C4-2B (cell line): ENCODE results near the gene SYT8.

Experiments
- H3K27ac ChIP-seq: fragments of 450-650 bp; 2 replicates; pipeline ENCODE4 v1.5.1; 2017
- CTCF ChIP-seq: fragments of 450-650 bp; conservative IDR thresholded peaks from 2 replicates; pipeline ENCODE4 v1.5.1; 2017; ENCODE audit warnings: mild to moderate bottlenecking
- ZFX ChIP-seq: fragments of 450-650 bp; IDR thresholded peaks from 2 replicates; pipeline ENCODE4 v1.6.1; 2017

SYT8 gene

DNA sequence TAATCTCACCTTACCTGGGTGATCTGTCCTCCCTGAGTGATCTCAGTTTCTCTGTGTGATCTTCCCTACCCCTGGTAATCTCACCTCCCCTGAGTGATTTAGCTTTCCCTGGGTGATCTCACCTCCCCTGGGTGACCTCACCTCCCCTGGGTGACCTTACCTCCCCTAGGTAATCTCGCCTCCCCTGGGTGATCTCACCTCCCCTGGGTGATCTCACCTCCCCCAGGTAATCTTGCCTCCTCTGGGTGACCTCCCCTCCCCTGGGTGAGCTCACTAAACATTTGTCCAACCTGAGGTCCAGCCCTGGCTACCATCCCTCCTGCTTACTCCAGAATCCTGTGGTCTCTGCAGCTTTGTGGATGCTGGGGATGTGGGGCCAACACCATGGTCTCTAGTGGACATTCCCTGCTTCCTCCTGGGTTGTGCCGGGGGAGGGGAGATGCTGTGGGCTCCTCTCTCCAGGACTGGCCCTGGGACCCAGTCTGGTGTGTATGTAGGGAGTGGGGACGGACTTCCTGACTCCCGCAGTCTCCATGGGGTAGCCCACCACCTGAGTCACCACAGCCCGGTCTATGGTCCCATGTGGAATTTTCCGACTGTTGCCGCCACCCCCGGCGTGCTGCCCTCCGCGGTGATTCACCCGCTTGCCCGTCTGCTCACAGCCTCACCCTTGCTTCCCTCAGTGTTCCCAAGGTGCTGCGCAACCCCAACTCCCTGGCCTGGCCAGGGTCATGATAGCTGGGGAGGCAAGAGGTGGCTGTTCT, 28.0 kb downstream of the SYT8 start:
- TF ChIP-seq CTCF = no peak
- no peak overlapping the region for H3K27ac ChIP-seq

DNA sequence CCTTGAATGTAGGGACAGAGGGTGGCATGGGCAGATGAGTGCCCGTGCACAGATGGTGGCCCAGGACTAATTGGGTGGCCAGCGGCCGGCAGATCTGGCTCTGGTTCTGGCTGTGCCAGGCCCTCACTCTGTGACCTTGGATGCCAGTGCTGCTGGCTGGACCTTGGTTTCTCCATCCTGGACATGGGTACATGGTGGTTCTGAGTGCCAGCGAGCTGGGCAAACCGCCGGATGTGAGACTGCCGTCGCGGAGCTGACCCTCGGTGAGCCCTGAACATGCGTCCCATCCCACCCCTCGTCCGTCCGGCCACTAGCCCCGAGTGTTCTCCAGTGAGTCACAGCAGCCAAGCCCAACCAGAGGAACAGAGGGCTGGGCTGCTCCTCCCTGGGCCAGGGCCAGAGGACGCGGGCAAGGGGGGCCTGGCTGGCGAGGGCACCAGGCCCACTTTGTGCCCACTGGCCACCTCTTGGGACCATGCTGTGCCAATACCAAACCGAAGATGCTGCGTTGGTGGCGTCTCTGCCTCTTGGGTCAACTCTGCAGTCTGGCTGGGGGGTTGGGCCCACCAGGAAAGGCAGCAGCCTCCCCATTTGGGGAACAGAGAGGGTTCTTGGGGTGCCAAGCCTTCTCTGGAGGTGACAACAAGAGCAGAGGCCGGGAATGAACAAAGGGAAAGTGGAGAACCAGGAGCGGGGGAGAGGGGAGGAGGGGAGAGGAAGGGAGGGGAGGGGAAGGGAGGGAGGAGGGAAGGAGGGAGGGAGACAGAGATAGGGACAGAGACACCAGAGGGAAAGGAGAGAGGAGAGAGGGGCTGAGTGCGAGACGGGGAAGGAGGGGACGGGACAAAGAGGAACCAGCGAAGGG, 28.8 kb downstream of the SYT8 start:
- TF ChIP-seq ZFX (no peak), CTCF (no peak)
- no peak overlapping the region for H3K27ac ChIP-seq

GRCh38 chr11:1864231-1864630, 29.4 kb downstream of the SYT8 start:
- no peak overlapping the region for H3K27ac ChIP-seq
- TF ChIP-seq CTCF (no peak), ZFX (no peak)

DNA sequence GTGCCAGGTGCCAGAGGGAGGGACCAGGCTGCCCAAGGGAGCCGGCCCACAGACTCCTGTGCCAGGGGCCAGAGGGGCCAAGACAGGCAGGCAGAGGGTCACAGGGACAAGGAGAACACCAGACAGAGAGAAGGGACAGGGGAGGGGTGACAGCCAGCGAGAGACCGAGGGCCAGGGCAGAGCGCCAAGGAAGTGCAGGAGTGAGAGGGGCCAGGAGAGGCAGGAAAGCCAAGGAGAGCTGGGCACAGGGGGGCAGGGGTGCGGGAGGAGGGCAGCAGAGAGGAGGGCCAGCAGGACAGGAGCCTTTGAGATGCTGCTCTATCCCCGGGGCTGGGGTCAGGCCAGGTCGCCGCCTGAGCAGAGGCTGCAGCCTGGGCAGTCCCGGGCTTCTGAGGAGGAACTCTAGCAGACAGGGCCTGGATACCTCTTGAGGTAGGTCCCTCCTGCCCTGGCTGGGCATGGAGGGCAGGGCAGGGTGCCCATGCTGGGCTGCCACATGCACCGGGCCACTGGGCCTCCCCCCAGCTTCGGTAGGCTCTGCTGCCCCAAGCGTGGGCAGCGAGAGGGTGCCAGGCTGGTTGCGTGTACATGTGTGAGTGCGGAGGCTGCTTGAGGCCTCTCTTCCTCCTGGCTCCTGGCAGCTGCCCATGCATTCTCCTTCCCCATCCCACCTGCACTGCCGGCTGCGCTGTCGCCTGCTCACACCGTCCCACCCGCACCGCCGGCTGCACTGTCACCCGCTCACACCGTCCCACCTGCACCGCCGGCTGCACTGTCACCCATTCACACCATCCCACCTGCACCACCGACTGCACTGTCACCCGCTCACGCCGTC, 30.3 kb downstream of the SYT8 start:
- H3K27ac ChIP-seq = no peak overlapping the region

GRCh38 chr11:1866226-1866625, 31.4 kb downstream of the SYT8 start:
- no peak for TF ChIP-seq CTCF
- TF ChIP-seq ZFX = no peak

More for the DNA sequence above, 30.3 kb downstream of the SYT8 start:
- TF ChIP-seq ZFX = no peak
- TF ChIP-seq CTCF = no peak

DNA sequence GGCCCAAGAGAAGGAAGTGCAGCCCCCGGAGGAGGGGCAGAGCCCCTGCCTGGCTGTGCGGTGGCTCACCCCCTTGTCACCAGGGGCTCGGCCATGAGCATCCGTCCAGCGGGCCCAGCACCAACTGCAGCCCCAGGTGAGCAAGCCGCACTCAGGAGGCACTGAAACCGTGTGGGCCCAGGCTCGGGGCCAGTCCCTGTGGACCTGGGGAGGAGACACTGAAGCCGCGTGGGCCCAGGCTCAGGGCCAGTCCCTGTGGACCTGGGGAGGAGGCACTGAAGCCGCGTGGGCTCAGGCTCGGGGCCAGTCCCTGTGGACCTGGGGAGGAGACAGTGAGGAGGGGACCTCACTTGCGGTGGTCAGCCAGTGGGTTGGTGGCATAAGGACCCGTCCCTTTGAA, 32.0 kb downstream of the SYT8 start:
- no peak overlapping the region for H3K27ac ChIP-seq
- TF ChIP-seq CTCF (no peak), ZFX (no peak)

More at GRCh38 chr11:1866226-1866625, 31.4 kb downstream of the SYT8 start:
- H3K27ac ChIP-seq = no peak overlapping the region
